Erythroblast (primary cell): Measurements from ENCODE around the gene ZBP1.

Experiments
- GATA1 ChIP-seq: IDR thresholded peaks from 2 replicates; pipeline ENCODE4 v1.6.1; 2011; ENCODE audit warnings: low read depth, mild to moderate bottlenecking, control low read depth, low read length, moderate library complexity
- POLR2A ChIP-seq: IDR thresholded peaks from 2 replicates; pipeline ENCODE4 v1.6.1; 2011; ENCODE audit warnings: mild to moderate bottlenecking, low read length

DNA sequence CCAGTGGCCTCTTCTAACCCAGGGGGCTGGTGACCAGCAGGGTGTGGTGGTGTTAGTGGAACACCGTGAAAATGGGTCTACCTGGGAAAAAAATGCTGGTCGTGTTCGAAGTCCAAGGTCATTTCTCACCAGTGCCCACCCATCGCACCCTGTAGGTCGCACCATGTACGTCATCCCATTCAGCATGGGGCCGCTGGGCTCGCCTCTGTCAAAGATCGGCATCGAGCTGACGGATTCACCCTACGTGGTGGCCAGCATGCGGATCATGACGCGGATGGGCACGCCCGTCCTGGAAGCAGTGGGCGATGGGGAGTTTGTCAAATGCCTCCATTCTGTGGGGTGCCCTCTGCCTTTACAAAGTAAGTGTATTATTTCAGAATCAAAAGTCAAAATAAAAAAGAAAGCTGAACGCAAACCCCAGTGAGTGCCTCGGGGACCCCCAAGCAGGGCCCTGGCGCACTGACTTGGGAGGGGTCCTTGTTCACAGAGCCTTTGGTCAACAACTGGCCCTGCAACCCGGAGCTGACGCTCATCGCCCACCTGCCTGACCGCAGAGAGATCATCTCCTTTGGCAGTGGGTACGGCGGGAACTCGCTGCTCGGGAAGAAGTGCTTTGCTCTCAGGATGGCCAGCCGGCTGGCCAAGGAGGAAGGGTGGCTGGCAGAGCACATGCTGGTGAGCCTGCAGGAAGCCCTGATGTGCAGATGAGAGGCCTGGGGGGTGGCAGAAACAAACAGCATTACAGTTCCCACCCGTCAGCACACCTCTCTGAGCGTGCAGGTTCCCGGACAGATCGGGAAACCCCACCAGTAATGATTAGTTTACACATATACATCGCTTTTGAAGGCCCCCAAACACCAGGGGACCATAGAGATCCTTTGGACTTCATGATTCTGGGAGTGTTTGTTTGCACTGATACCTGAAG lies 57.4 kb downstream of the ZBP1 start:
- TF ChIP-seq POLR2A: no peak
- TF ChIP-seq GATA1: no peak
